OCI-LY3 (cell line): ENCODE data around the gene RBM45.

Source experiments
- CTCF ChIP-seq: fragments of 200-600, 300-600 bp; sonication (generic); IDR thresholded peaks from 2 replicates; pipeline ENCODE4 v1.5.1; 2014; ENCODE audit warnings: antibody characterized with exemption, low read length, low read depth
- EZH2phosphoT487 ChIP-seq: fragments of 200-600 bp; shearing (Covaris generic); IDR thresholded peaks from 2 replicates; pipeline ENCODE4 v1.6.1; 2018; ENCODE audit warnings: antibody characterized with exemption, mixed run types, low read depth

DNA sequence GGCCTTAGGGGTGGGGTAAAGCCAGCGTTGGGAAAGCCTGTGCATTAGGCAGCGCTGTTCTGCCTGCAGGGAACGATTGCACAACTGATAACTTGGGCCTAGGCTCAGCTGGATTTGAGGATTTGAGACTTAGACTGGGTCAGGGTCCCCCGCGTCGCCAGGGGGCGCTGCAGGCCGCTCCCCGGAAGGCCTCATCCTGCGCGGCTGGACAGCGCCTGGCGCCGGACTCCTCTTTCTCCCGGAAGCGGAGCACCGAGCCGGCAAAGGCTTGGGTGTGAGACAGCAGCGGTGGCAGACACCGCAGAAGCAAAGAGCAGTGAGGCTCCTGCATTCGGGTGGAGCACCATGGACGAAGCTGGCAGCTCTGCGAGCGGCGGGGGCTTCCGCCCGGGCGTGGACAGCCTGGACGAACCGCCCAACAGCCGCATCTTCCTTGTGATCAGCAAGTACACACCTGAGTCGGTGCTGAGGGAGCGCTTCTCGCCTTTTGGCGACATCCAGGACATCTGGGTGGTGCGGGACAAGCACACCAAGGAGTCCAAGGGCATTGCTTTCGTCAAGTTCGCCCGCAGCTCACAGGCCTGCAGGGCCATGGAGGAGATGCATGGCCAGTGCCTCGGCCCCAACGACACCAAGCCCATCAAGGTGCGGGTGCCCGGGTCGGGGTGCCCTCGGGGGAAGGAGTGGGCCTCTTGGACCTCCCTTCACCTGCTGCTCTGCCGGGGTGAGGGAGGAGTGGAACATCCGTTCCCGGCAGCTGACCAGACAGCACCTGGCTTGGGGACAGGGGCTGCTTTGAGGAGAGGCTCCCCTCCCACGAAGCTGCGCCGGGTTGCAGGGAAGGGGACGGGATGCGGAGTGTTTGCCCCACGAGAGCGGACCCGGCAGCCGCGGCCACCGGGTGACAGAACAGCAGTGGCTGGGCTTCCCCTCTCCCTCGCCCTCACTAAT is at the start of gene RBM45:
- TF ChIP-seq CTCF, result peak; percentile 86
- no peak for TF ChIP-seq EZH2phosphoT487
